Fibroblast of lung (primary cell): ENCODE results near the gene SRC. TPM values are rescaled to one million over a fixed set of nuclear protein-coding genes. Genes with fewer than 3 reads are reported as not detected.

Source experiments
- DNase-seq, 2 donors: peaks; one replicate each; pipeline versions ENCODE4 v3.0.0 to v3.0.0-alpha.2; 2010; ENCODE audit warnings: low read depth in 2 of 2
- H2AFZ ChIP-seq: 2 replicates; pipeline ENCODE4 v1.5.1; 2012; ENCODE audit warnings: low read length, control low read depth, inconsistent platforms
- H3K27ac ChIP-seq: 2 replicates; pipeline ENCODE4 v1.5.1; 2011; ENCODE audit warnings: low read length, control low read depth; ENCODE audit not compliant: insufficient read depth
- H3K27me3 ChIP-seq: 2 replicates; pipeline ENCODE4 v1.5.1; 2011; ENCODE audit warnings: mild to moderate bottlenecking, low read length; ENCODE audit not compliant: control insufficient read depth, insufficient read depth
- H3K36me3 ChIP-seq: 2 replicates; pipeline ENCODE4 v1.5.1; 2011; ENCODE audit warnings: low read length; ENCODE audit not compliant: control insufficient read depth, insufficient read depth
- H3K4me1 ChIP-seq: 2 replicates; pipeline ENCODE4 v1.5.1; 2011; ENCODE audit warnings: low read length; ENCODE audit not compliant: control insufficient read depth, insufficient read depth; ENCODE audit errors: extremely low read depth
- H3K4me2 ChIP-seq: 2 replicates; pipeline ENCODE4 v1.5.1; 2011; ENCODE audit warnings: low read length, control low read depth; ENCODE audit not compliant: insufficient read depth; ENCODE audit errors: extremely low read depth
- H3K4me3 ChIP-seq, 4 experiments: fragments of 200-600 bp in 1 of 4; sonication (generic) in 1 of 4; replicated peaks in 1 of 4; 2 replicates each; pipeline ENCODE4 v1.5.1; 2011 to 2016; ENCODE audit warnings: low read length in 4 of 4, low read depth in 3 of 4, mild to moderate bottlenecking in 3 of 4, control low read depth in 2 of 4, inconsistent platforms in 1 of 4, mixed read lengths in 1 of 4; ENCODE audit not compliant: insufficient read depth in 1 of 4; ENCODE audit errors: control extremely low read depth in 1 of 4
- H3K79me2 ChIP-seq: 2 replicates; pipeline ENCODE4 v1.5.1; 2012; ENCODE audit warnings: mild to moderate bottlenecking, low read length, inconsistent platforms; ENCODE audit not compliant: control insufficient read depth, insufficient read depth
- H3K9ac ChIP-seq: 2 replicates; pipeline ENCODE4 v1.5.1; 2011; ENCODE audit warnings: mild to moderate bottlenecking, low read length, control low read depth; ENCODE audit not compliant: insufficient read depth
- H3K9me3 ChIP-seq: 2 replicates; pipeline ENCODE4 v1.5.1; 2012; ENCODE audit warnings: low read depth, low read length; ENCODE audit not compliant: control insufficient read depth, insufficient read depth
- H4K20me1 ChIP-seq: 2 replicates; pipeline ENCODE4 v1.5.1; 2011; ENCODE audit warnings: low read length; ENCODE audit not compliant: control insufficient read depth, insufficient read depth; ENCODE audit errors: extremely low read depth
- CTCF ChIP-seq, 2 donors: IDR thresholded peaks in 1 of 2; conservative IDR thresholded peaks in 1 of 2; 1 replicate in 1 of 2; 2 replicates in 1 of 2; pipeline ENCODE4 v1.5.1; 2011 to 2012; ENCODE audit warnings: low read length in 2 of 2, control low read depth in 1 of 2, inconsistent platforms in 1 of 2, low read depth in 1 of 2, mild to moderate bottlenecking in 1 of 2
- EZH2 ChIP-seq: IDR thresholded peaks from 2 replicates; pipeline ENCODE4 v1.5.1; 2012; ENCODE audit warnings: low read length, control low read depth, mild to moderate bottlenecking; ENCODE audit errors: missing control alignments
- polyA plus RNA-seq, 2 donors: library from polyadenylated mRNA; depleted of rRNA in 1 of 2; stranded (reverse) in 1 of 2; unstranded in 1 of 2; fragments of >200 nt; gene quantifications; 2 replicates each; pipeline ENCODE4 v1.2.1, GENCODE V29; 2011 to 2012; ENCODE audit warnings: missing spikeins in 1 of 2
- total RNA-seq: library from RNA; depleted of rRNA; stranded (reverse); fragments of >200 nt; gene quantifications from 2 replicates; pipeline ENCODE4 v1.2.1, GENCODE V29; 2014

The SRC gene
- total and polyA plus RNA-seq, 2 donors (not counting 1 experiment from before 2014, with no cell fraction given) = 17.8 to 20.3 TPM

GRCh38 chr20:37420610-37421009 lies 74.7 kb downstream of the SRC start:
- Histone ChIP-seq H3K4me3 (no peak overlapping the region), H3K27me3 (peaks cover 32% of the 10 kb centered on the region), H3K36me3 (no peaks in the 10 kb centered on the region), H3K27ac (no peak overlapping the region), H2AFZ (no peak overlapping the region), H3K4me2 (no peak overlapping the region), H3K4me1 (no peaks in the 10 kb centered on the region), H3K9ac (no peak overlapping the region), H3K9me3 (no peaks in the 10 kb centered on the region), H3K79me2 (no peaks in the 10 kb centered on the region), H4K20me1 (no peaks in the 10 kb centered on the region)
- TF ChIP-seq CTCF (conservative IDR thresholded peaks at IDR 0.05 in 1 of 2, IDR thresholded peaks at IDR 0.05 in 1 of 2; ENCODE audit: low read depth in 1 of 2, low read length in 2 of 2) (no peak), EZH2 (peak; percentile 7)
- no peak for DNase-seq

DNA sequence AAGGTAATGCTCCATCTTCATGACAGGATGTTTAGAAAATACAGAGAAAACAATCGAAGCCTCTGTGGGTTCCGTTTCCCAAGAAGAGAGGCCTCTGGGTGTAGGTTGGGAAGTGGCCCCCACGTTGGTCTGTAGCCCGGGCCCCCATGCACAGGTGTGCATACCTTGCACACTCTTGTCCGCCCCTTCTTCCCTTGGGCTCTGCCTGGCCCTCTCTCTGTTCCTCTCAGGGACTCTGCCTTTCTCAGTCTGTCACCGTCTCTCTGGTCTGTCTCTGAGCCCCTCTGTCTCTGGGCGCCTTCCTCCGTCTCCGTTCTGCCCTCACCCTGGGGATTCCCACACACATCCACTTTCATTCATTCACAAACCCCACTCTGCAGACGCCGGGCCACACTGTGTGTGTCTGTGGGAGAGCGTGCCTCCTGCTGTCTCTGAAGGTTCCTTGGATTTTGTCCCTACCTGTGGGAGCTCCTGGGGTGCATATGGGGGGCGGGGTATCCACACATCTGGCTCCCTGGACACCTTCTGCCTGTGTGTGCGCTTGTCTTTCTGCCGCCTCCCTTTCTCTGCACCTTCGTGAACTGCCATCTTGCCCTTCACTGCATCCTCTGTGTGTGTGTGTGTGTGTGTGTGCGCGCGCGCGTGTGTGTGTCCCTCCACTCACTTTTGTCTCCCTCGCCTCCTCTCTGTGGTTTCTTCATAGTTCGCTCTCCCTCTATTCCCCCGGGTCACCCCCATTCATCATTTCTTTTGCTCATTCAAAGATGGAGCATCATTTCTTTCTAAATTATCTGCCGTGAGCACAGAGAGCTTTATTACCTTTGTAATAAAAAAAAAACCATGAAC lies 75.3 kb downstream of the SRC start:
- no peaks in the 10 kb centered on the region for H3K79me2 ChIP-seq
- H2AFZ ChIP-seq = no peak overlapping the region
- no peaks in the 10 kb centered on the region for H4K20me1 ChIP-seq
- H3K36me3 ChIP-seq = no peaks in the 10 kb centered on the region
- H3K4me1 ChIP-seq = no peaks in the 10 kb centered on the region
- no peak overlapping the region for H3K9ac ChIP-seq
- no peak for DNase-seq
- H3K27ac ChIP-seq = no peak overlapping the region
- TF ChIP-seq CTCF (conservative IDR thresholded peaks at IDR 0.05 in 1 of 2, IDR thresholded peaks at IDR 0.05 in 1 of 2; ENCODE audit: low read depth in 1 of 2, low read length in 2 of 2) (no peak), EZH2 (no peak)
- H3K9me3 ChIP-seq = no peaks in the 10 kb centered on the region
- H3K27me3 ChIP-seq = peaks cover 33% of the 10 kb centered on the region
- H3K4me3 ChIP-seq = no peak overlapping the region
- no peak overlapping the region for H3K4me2 ChIP-seq

DNA sequence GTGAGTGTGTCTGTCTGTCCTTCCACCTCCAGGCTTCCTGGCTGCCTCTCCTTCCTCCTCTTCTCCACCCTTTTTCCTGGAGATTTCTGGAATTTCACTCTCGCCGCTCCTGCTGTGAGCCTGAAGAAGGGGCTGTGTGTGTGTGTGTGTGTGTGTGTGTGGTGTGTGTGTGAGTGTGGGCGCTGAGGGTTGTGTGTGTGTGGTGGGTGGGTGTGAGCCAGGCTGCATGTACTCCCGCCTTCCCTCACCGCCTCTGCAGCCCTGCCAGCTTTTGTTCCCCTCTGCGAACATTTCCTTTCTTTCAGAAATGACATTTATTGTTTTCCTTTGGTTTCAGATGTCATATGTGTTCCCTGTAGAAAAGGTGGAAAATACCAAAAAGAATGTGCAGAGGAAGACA lies 76.0 kb downstream of the SRC start:
- TF ChIP-seq CTCF (conservative IDR thresholded peaks at IDR 0.05 in 1 of 2, IDR thresholded peaks at IDR 0.05 in 1 of 2; ENCODE audit: low read depth in 1 of 2, low read length in 2 of 2) (no peak), EZH2 (no peak)
- no peak overlapping the region for H3K9ac ChIP-seq
- peak in 1 of 2 donors; percentile 29 for DNase-seq
- peaks cover 36% of the 10 kb centered on the region for H3K27me3 ChIP-seq
- no peaks in the 10 kb centered on the region for H3K79me2 ChIP-seq
- H3K4me2 ChIP-seq = no peak overlapping the region
- no peak overlapping the region for H3K4me3 ChIP-seq
- no peaks in the 10 kb centered on the region for H3K4me1 ChIP-seq
- no peaks in the 10 kb centered on the region for H3K9me3 ChIP-seq
- H3K36me3 ChIP-seq = no peaks in the 10 kb centered on the region
- no peaks in the 10 kb centered on the region for H4K20me1 ChIP-seq
- H3K27ac ChIP-seq = no peak overlapping the region
- no peak overlapping the region for H2AFZ ChIP-seq
